Right lobe of liver (tissue), 4 donors: ENCODE measurements around the gene ADGRV1.

Experiments
- POLR2A ChIP-seq: fragments of 450-650 bp; IDR thresholded peaks from one replicate; pipeline ENCODE4 v1.6.1; 2017; ENCODE audit warnings: antibody characterized with exemption, mild to moderate bottlenecking
- TF ChIP-seq, protein P1 (sequence below), 4 donors: fragments of 200-600 bp in 3 of 4; fragments of 450-650 bp in 1 of 4; IDR thresholded peaks; one replicate each; pipeline versions ENCODE4 v1.5.1 to v1.8.0; 2016 to 2022; ENCODE audit warnings: antibody characterized with exemption in 4 of 4, mild to moderate bottlenecking in 2 of 4
- donor health status: DM: no; HTN: no; CAD: no.
- donor health status: DM: no; HTN: no; CAD: no.
- donor health status: DM: no; HTN: yes; CAD: no.

DNA sequence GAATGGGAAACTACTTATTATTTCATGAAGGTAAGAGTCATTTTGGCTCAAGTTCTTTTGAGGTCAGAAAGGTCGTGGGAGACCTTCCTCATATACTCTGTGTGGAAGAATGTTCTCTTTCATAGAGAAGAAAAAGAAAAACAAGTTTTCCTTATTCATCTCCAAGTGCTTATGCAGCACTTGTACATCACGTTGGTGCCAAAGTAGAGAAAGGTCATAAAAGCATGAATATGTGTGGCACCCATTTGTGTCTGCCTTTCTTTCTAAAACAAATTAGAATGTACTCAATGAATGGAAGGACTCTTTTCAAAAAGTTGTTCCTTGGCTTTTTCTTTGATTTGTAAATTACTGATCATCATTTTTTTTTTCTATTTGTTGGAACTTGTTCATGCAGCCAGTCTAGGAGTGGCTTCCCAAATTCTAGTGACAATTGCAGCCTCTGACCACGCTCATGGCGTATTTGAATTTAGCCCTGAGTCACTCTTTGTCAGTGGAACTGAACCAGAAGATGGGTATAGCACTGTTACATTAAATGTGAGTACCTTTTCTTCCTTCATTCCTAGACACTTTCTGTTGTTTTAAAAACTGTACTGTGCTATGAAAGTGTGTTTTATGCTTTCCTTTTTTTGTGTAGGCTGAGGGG lies 122.4 kb downstream of the ADGRV1 start:
- TF ChIP-seq, protein P1, sequence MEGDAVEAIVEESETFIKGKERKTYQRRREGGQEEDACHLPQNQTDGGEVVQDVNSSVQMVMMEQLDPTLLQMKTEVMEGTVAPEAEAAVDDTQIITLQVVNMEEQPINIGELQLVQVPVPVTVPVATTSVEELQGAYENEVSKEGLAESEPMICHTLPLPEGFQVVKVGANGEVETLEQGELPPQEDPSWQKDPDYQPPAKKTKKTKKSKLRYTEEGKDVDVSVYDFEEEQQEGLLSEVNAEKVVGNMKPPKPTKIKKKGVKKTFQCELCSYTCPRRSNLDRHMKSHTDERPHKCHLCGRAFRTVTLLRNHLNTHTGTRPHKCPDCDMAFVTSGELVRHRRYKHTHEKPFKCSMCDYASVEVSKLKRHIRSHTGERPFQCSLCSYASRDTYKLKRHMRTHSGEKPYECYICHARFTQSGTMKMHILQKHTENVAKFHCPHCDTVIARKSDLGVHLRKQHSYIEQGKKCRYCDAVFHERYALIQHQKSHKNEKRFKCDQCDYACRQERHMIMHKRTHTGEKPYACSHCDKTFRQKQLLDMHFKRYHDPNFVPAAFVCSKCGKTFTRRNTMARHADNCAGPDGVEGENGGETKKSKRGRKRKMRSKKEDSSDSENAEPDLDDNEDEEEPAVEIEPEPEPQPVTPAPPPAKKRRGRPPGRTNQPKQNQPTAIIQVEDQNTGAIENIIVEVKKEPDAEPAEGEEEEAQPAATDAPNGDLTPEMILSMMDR (IDR thresholded peaks at IDR 0.05) = no peak
- TF ChIP-seq POLR2A = no peak
